ENCODE measurements around the gene USP51.
"Not testable (repeated sequence)": the region's sequence is repeated elsewhere in the genome, so short reads cannot be mapped to it uniquely, and the experiment has no call there.

Gene USP51

GRCh38 chrX:55489314-55490009 is at the start of gene USP51:
Gene USP51 (minus strand): TSS chrX:55489848. CDS start chrX:55488939, 909 bp downstream.
- no peak for DNase-seq (ENCODE audit: low read depth)

GRCh38 chrX:55524487-55524886 is 34.8 kb upstream of the USP51 start:
- DNase-seq (ENCODE audit: low read depth): no peak

GRCh38 chrX:55523356-55523755 is 33.7 kb upstream of the USP51 start:
- no peak for DNase-seq (ENCODE audit: low read depth)

GRCh38 chrX:55522596-55523276 is 33.1 kb upstream of the USP51 start:
- DNase-seq (ENCODE audit: low read depth): no peak

DNA sequence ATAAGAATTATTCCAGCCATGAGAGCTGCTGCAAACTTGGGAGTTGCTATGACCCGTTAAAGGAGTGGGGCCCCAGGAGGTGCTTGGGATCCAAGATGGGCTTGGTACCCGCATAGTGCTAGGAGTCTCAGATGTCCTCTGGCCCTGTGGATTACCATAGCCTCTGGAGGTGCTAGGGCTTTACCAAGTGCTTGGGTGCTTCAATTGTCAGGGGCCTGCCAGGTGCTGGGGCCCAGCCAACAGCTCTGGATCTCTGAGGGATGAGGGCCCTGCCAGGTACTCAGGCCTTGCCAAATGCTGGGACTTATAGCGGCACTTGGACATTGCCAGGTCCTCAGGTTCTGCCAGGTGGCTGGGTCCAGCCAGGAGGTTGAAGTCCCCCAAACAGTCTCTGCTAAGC is 32.0 kb upstream of the USP51 start:
- no peak for DNase-seq (ENCODE audit: low read depth)

DNA sequence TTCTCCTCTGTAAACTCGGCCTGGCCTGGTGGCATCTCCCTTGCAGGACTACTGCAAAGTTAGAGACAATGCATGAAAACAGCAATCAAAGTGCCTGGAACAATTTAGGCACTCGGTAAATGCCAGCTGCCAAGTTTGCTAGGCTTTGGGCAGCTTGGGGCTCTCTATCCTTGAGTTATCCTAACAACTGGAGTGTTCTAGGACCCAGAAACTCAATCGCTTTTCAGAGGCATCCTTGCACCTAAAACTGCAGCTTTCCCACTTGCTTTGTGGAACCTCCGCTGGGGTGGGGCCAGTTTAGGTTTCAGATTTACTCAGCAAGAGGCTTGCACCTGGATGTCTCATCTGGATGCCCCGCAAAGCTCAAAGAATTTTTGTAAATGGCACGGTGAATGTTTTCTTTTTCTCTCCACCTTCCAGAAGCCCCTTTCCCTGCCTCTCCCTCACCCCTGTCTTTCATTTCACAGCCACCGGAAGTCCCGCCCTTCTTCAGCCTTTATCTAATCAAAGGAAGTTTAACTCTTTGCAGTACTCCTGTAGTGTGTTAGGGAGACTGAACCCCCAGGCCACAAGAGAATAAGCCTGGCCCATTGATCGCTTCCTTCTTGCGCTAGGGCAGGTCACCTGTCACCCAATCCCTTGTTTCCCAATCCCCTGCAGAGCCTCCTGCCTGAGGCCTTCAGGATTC is 27.3 kb upstream of the USP51 start:
- not testable (repeated sequence) for DNase-seq (ENCODE audit: low read depth)

- not testable (repeated sequence) for DNase-seq (ENCODE audit: low read depth)
Measured at GRCh38 chrX:55513045-55513737, 23.5 kb upstream of the USP51 start.

DNA sequence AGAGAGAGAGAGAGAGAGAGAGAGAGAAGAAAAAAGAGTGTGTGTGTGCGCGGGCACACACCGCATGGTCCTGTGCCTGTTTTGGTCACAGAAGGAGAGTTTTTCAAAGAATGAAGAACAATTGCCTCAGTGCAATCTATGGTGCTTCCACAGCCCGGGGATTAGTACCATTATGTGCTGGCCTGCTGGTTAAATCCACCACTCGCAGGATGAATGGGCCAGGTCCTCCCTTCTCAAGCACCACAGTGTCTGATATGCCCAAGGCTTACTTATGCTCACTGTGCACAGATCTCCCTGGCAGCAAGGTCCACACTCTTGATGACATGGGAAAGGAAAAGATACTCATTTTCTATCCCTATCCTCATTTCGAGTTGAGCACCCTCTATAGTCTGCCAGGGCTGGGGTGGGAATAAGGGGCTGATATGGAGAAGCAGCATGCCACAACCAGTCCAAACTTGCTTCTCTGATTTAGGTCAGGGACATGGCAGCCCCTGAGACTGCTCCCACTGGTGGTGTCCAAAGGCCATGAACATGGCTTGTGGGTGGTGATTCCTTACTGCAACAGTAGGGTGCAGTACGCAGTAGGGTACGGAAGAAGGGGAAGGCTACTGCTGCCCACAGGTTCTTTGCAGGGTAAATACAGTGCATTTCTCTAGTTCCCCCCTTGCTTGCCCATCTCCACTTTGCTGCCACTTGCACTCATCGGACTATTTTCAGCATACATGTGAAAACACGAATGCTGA is 18.9 kb upstream of the USP51 start:
- not testable (repeated sequence) for DNase-seq (ENCODE audit: low read depth)

DNA sequence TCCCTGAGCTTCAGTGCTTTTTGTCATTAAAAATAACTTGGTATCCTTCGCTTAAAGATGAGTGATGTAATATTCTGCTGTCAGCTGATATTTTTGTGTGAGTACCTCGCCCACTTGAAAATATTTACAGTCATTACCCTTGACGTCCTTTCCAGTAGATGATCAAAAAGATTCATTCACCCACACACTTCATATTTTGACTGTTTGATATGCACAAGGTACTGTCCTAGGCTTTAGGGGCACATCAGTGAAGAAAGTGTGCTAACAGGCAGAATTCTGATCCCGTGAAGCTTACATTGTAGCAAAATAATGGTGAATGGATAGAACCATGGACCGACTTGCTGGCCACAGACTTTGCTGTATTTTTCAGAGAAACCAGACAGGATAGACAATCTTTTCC is 18.1 kb upstream of the USP51 start:
- not testable (repeated sequence) for DNase-seq (ENCODE audit: low read depth)

GRCh38 chrX:55507010-55507409 is 17.4 kb upstream of the USP51 start:
- DNase-seq (ENCODE audit: low read depth): not testable (repeated sequence)

DNA sequence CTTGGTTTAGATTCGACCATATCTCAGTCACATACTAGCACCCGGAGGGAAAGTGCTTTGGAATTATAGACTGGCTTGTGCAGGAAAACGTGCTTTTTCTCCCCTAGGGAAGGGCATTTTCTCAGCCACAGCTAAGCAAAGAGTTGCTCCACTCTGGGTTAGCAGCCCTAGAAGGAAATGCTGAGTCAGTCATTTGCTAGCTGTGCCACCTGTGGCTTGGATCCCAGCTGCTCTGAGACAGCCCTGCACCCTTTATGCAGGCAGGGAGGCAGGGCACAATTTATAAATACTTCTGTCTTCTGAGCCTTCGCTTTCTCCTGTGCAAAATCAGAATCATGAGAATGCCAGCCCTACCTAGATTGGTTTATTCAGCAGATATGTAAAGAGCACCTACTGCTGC is 1.3 kb upstream of the USP51 start:
- no peak for DNase-seq (ENCODE audit: low read depth)

- no peak for DNase-seq (ENCODE audit: low read depth)
Measured at GRCh38 chrX:55490121-55490520, 473 bp upstream of the USP51 start.

- no peak for DNase-seq (ENCODE audit: low read depth)
Measured at GRCh38 chrX:55488593-55489313, 895 bp downstream of the USP51 start.

GRCh38 chrX:55488006-55488592 is 1.5 kb downstream of the USP51 start:
- no peak for DNase-seq (ENCODE audit: low read depth)

- no peak for DNase-seq (ENCODE audit: low read depth)
Measured at GRCh38 chrX:55487143-55487542, 2.5 kb downstream of the USP51 start.

DNA sequence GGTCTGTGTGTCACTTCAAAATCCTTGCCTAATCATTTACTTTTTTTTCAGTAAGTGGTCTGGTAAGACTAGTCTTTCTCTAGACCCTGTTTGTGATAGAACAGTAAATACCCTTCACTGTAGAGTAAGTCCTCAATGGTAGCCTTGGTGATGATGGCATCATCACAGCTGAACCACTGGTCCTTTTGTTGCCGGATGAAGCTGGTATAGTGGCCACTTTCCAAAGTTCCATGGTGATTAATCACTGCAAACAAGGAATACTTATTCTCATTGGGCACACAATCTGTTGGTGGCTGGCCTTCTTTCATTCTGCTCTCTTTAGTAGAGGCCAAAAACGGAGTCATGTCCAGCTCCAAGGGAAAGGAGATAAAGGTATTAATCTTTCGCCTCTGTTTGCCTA is 2.9 kb downstream of the USP51 start:
- DNase-seq (ENCODE audit: low read depth): no peak

GRCh38 chrX:55484948-55485347 is 4.7 kb downstream of the USP51 start:
- no peak for DNase-seq (ENCODE audit: low read depth)

- DNase-seq (ENCODE audit: low read depth): no peak
Measured at GRCh38 chrX:55480390-55481062, 9.1 kb downstream of the USP51 start.

DNA sequence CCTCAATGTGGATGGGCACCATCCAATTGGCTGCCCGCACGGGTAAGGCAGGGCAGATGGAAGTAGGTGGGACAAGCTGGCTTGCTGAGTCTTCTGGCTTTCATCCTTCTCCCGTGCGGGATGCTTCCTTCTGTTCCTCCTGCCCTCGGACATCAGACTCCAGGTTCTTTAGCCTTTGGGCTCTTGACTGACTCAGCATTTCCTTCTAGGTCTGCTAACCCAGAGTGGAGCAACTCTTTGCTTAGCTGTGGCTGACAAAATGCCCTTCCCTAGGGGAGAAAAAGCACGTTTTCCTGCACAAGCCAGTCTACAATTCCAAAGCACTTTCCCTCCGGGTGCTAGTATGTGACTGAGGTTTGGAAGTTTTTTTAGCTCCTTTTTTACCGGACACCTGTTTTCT is 9.7 kb downstream of the USP51 start:
- not testable (repeated sequence) for DNase-seq (ENCODE audit: low read depth)

GRCh38 chrX:55465791-55466190 is 23.9 kb downstream of the USP51 start:
- not testable (repeated sequence) for DNase-seq (ENCODE audit: low read depth)

Measured in stimulated activated CD8-positive, alpha-beta memory T cell treated with anti-CD3 and anti-CD28 coated beads, Interleukin-7, amount 100 ng/mL, for 24 hours (primary cell).